Heart left ventricle (tissue), 13 donors: Measurements from ENCODE around the gene NARS2.

Source experiments
- POLR2A ChIP-seq, 2 donors: fragments of 450-650 bp; IDR thresholded peaks; one replicate each; pipeline ENCODE4 v1.6.1; 2017; ENCODE audit warnings: antibody characterized with exemption in 2 of 2, mild to moderate bottlenecking in 2 of 2, moderate library complexity in 2 of 2
- TF ChIP-seq, protein P1 (sequence below), 12 donors: fragments of 200-600 bp; sonication (generic) in 4 of 12; IDR thresholded peaks; one replicate each; pipeline versions ENCODE4 v1.5.0 to v1.8.0; 2018 to 2022; ENCODE audit warnings: antibody characterized with exemption in 12 of 12, mild to moderate bottlenecking in 5 of 12
- donor health status: ischemic (EF 13 %, LVEDD 7.1; RV severe dilation, severe dysfunction).
- donor health status: DM: no; HTN: yes; CAD: no.
- donor health status: DM: no; HTN: no; CAD: no.
- donor health status: ischemic (EF 25% LVEDD 6.9; RV normal size, moderate dysfunction).
- donor health status: ischemic (EF 25% LVEDD 5.7; RV mildly dilated, moderate dysfunction).
- donor health status: ischemic (EF 35%, LVEDD 5.7; RV mildly dilated, moderate dysfunction).
- donor health status: nonischemic (EF 11% LVEDD 7.7; RV severe dilation, severe dysfunction).
- donor health status: DM: yes; HTN: yes; CAD: no.
- donor health status: PGD.
- donor health status: ischemic (EF 29% LVEDD 5.4; RV normal size, mild dysfunction).
- donor health status: nonischemic (EF 23%, LVEDD 6.1; RV moderate dilation, normal function).

DNA sequence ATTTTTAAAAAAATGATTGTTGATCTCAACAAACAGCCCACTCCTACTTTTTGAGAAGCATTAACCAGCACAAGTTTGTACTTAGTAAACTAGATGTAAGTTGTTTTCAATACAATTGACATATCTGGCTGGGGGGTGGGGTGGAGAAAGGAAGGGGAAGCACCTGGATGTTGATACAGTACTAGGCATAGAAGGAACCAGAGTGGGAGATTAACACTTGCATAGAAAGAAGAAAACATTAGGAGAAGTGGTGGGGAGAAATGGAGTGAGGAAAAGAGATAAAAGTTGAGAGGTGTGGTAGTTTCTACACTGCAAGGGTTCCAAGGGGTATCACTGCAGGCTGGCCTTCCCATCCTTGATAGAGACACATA, 146.4 kb downstream of the NARS2 start:
- TF ChIP-seq, protein P1, sequence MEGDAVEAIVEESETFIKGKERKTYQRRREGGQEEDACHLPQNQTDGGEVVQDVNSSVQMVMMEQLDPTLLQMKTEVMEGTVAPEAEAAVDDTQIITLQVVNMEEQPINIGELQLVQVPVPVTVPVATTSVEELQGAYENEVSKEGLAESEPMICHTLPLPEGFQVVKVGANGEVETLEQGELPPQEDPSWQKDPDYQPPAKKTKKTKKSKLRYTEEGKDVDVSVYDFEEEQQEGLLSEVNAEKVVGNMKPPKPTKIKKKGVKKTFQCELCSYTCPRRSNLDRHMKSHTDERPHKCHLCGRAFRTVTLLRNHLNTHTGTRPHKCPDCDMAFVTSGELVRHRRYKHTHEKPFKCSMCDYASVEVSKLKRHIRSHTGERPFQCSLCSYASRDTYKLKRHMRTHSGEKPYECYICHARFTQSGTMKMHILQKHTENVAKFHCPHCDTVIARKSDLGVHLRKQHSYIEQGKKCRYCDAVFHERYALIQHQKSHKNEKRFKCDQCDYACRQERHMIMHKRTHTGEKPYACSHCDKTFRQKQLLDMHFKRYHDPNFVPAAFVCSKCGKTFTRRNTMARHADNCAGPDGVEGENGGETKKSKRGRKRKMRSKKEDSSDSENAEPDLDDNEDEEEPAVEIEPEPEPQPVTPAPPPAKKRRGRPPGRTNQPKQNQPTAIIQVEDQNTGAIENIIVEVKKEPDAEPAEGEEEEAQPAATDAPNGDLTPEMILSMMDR (IDR thresholded peaks at IDR 0.05) = no peak
- TF ChIP-seq POLR2A (IDR thresholded peaks at IDR 0.05) = no peak
